NCI-H187 (cell line): Measurements from ENCODE around the gene FHOD3.
"Not testable (repeated sequence)": the region's sequence is repeated elsewhere in the genome, so short reads cannot be mapped to it uniquely, and the experiment has no call there.

ENCODE experiments used
- DNase-seq, 2 experiments: peaks; one replicate each; lab custom pipeline; 2025; lab: John Stamatoyannopoulos, UW

FHOD3 gene

DNA sequence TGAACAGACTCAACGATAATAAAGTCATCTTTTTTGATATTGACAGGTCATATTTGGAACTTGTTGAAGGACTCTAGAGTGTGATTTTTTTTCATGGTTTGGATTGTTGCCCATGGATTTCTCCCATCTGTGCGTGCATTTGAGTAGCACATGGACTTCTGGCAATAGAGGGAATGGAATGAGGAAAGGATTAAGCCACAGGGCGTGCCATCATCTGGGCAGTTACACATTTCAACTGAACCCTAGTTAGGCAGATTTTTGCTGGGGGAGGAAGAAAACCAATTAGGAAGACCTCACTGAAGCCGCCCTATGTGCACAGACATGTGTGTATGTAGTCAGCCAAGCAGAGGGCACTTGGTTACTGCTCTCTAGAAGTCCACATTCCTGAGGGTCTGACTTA is 458.7 kb downstream of the FHOD3 start:
- no peak for DNase-seq

DNA sequence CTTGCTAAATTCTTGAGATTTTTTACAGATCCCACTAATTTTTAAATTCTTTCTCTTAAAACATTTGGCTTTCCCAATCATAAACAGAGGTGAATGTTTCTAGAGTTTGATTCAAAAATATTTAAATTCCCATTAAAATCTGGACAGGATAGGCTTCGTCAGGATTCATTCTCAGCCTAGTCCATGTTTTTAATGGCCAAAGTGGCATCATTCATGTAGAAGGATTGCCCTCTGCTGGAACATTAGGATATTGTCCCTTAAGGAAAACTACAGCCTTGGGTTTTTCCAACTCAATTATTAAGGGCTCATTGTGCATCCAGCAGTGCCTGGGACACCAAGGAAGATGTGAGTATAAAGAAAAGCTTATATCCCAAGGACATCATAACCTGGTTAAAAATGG is 459.6 kb downstream of the FHOD3 start:
- peak in 1 of 2 experiments; percentile 4 for DNase-seq

DNA sequence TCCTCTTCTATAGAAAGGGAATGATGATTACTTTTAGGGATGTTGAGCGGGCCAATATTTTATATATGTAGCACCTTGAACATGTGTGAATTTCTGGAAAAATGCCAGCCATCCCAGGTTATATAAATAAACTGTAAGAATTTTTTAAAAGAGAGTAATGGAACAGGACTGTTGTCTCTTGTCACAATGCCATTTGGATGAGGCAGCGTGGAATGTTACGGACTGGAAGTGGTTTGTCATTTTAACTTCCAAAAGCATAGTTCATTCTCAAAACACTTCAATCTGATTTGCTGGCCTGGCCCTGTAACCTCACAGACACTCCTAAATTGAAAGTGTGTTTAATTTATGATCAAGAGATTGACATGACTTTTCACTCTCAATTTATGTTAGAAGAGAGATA is 460.5 kb downstream of the FHOD3 start:
- no peak for DNase-seq

GRCh38 chr18:36758623-36759022 is 461.1 kb downstream of the FHOD3 start:
- DNase-seq, result no peak

DNA sequence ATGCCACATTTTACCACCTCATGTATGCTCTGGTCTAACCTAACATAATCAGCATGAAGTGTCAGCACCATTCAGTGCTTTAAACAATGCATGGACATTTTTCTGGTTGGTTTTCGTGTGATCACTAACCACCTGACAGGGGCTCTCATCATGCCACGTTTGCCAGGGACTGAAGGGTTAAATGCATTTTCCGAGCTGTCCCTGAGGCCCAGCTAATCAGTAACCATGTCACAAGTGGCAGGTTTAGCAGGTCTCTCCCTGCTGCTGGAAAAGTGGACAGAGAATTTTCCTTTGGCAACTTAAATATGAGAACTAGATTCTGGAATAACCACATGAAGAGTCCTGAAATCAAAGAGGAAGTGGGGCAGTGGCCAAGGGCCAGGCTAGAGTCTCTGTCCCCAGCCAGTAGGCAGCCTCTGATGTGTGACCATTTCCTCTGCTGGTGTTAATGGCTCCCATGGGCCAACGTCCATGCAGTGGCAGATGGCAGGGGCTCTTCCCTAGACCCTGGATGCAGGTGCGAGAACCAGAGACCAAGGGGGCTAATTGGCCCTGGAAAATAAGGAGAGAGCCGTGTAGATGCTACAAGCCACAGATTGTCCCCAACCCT is 461.8 kb downstream of the FHOD3 start:
- no peak for DNase-seq

GRCh38 chr18:36760598-36760997 is 463.1 kb downstream of the FHOD3 start:
- no peak for DNase-seq

- DNase-seq, result no peak
Observed at GRCh38 chr18:36761186-36761698, 463.7 kb downstream of the FHOD3 start.

DNA sequence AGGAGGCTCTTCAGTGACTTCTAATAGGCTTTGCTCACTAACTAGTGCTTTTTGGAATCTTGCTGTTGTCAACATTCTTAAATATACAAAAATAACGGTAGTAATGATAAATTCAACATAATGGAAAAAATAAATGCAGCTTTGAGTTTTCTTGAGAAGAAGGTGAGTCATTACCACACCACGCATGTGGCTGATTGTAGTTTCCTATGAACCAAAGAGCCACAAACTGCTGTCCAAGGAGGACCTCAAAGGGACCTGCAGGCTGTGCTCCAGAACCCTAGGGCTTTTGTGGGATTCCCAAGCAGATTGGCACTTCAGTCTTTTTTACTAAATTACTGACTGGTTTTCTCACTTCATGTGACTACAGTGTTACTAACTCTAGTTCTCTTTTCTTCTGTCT is 464.6 kb downstream of the FHOD3 start:
- no peak for DNase-seq

DNA sequence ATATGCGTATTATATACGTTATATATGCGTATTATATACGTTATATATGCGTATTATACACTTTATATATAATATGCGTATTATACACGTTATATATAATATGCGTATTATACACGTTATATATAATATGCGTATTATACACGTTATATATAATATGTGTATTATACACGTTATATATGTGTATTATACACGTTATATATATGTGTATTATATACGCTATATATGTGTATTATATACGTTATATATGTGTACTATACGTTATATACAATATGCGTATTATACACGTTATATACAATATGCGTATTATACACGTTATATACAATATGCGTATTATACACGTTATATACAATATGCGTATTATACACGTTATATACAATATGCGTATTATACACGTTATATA is 465.5 kb downstream of the FHOD3 start:
- not testable (repeated sequence) for DNase-seq

GRCh38 chr18:36766836-36767235 is 469.3 kb downstream of the FHOD3 start:
- DNase-seq, result no peak

DNA sequence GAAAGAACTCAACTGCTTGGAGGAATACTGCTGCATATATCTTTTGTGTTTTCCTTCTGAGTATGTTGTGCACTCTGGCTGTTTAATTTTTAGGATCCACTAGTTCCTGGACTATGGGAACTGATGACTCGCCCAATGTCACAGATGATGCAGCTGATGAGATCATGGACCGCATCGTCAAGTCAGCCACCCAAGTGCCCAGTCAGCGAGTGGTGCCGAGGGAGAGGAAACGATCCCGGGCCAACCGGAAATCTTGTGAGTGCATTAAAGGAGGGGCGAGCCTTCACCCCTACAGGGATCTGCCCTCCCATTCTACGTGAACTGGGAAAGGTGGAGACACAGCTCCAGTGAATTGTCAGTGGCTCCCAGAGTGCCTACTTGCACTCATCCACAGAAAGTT is 471.7 kb downstream of the FHOD3 start:
- DNase-seq, result no peak

DNA sequence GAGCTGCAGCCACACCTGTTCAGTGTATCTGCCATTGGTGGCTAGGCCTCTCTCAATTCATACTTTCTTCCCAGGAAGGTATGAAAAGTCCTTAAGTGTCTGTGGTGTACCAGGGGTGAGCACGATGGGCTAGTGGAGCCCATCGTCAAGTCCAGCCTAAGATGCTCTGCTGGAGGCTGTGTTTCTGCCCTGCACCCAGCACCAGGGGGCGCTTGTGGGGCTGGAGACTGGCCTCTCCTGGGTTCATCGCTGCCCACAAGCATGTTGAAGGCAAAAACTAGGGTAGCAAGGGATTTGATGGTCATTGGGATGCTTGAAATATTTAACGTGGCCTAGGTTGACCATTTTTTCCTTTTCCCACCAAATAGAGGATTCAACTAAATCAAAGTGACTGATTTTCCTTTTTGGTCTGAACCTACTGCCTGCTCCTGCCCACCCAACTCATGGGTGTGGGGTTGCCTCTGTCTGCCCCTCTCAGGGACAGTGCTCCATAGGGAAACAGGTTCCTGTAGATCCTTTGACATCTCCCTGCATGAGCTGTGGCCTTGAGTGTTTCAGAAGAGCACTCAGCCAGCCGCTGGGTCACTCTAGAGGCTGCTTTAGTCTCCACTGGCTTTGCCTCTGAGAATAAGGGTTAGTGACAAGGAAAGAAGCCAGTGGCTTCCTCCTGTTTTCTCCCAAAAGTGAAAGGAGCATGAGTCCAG is 472.2 kb downstream of the FHOD3 start:
- DNase-seq, result no peak

- no peak for DNase-seq
Observed at GRCh38 chr18:36770315-36770946, 472.9 kb downstream of the FHOD3 start.

- no peak for DNase-seq
Observed at GRCh38 chr18:36771245-36771644, 473.7 kb downstream of the FHOD3 start.

DNA sequence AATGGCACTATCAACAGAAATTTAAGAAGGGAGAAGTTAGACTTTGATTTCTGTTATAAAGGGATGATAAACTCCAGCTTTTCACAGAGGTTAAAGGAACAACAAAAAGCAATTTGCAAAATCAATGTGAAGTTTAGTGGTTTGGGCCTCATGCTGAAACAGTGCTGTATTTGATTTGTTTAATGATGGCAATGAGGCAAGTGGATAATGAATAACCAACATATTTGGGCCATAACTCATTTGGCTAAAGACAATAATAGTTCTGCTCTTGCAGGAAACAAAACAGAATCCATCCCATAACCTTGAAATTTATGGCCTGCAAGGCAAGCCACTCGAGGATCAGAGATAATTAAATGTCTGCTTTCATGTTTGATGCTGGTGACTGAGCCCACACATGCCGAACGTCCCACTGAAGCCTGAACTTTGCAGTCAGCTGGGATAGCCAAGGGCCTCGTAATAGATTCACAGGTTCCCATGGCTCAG is 474.8 kb downstream of the FHOD3 start:
- no peak for DNase-seq

GRCh38 chr18:36775396-36775795 is 477.9 kb downstream of the FHOD3 start:
- DNase-seq, result no peak

DNA sequence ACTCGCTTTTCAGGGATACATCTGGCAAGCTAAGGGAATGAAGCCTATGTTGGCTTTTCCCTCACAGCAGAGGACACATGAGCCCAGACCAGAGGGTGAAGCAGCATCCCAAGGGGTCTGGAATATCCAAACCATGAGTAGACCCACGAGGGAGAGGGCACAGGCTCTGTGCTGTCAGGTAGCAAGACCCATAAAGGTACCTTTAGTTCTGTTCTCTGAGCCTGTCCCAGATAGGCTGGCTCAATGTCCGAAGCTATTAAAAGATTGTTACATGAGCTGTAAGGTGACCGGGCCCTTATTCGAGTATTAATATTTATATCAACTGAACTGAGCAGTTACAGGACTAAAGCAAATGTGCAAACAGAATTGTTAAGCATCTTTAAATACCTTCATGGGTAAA is 479.1 kb downstream of the FHOD3 start:
- no peak for DNase-seq

- no peak for DNase-seq
Observed at GRCh38 chr18:36777566-36777965, 480.1 kb downstream of the FHOD3 start.

DNA sequence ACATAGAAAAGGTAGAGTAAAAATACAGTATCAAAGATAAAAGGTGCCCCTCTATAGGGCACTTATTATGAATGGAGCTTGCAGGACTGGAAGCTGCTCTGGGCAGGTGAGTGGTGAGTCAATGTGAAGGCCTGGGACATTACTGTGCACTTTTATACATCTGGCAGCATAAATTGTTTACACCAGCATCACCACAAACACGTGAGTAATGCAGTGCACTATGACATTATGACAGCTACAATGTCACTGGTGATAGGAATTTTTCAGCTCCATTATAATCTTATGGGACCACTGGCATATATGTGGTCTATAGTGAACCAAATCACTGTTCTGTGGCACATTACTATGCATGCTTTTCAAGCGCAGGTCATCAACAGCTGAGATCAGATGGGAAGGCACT is 483.2 kb downstream of the FHOD3 start:
- no peak for DNase-seq

DNA sequence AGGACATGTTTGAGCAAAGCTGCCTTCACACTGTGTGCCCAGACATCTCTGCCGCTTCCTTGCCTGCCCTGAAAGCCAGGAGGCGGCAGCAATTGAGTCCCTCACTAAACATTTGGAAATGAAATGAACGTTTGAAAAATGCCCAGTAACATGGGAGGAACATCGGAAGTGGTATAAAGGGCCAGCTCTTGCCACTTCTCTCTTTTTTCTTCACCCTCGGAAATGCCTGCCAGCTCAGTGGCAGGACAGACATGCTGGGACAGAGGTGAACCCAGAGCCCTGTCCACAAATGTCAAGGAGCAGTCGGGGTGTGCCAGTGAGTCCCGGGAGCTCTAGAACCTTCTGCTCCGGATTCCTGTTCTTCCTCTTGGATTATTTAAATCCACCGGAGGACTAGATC is 485.2 kb downstream of the FHOD3 start:
- no peak for DNase-seq

DNA sequence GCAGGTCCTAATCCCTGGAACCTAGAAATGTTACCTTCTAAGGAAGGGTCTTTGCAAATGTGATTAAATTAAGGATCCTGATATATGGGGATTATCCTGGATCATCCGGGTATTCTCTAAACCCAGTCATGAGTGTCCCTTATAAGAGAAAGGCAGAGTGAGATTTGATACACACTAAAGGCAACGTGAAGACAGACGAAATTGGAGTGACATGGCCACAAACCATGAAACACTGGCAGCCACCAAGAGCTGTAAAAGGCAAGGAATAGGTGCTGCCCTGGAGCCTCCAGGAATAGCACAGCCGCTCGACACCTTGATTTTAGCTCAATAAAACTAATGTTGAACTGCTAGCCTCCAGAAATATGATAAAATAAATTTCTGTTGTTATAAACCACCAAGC is 486.3 kb downstream of the FHOD3 start:
- DNase-seq, result no peak

GRCh38 chr18:36786686-36787085 is 489.2 kb downstream of the FHOD3 start:
- DNase-seq, result no peak

DNA sequence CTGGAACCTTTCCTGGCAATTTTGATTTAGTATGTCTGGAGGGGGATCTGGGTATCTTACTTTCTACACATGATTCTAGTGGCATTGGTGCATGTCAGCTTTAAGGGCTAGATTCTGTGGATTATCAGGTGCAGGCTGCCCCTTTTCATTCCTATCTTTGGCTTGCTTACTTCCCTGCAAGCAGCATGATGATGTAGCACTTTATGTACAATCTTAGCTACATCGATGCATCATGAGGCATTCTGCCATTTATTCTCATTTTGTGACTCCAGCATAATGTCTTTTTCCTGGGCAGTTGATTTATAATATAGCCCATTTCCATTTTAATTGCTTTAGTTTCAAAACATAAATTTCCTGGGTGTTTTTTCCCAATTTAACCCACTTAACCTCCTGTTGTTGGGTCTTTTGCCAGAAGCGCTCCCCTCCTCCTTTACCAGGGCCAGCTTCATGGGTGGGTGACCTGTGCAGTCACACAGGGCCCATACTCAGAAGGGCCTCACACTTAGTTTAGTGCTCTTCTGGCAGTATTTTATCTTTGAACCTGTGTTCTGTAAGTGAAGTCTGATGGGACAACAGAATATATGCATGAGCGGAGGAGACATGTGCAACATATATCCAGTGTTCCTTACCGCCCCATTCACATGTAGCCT is 495.2 kb downstream of the FHOD3 start:
- DNase-seq, result no peak
